ENCODE results near the gene COA8. TPM values are rescaled to one million over a fixed set of nuclear protein-coding genes. Genes with fewer than 3 reads are reported as not detected.

Gene COA8
- total and polyA plus RNA-seq, 2 of the 13 experiments (the other 11 are each of a cell fraction or from before 2014, with no cell fraction given) = 10.9 to 25.1 TPM

DNA sequence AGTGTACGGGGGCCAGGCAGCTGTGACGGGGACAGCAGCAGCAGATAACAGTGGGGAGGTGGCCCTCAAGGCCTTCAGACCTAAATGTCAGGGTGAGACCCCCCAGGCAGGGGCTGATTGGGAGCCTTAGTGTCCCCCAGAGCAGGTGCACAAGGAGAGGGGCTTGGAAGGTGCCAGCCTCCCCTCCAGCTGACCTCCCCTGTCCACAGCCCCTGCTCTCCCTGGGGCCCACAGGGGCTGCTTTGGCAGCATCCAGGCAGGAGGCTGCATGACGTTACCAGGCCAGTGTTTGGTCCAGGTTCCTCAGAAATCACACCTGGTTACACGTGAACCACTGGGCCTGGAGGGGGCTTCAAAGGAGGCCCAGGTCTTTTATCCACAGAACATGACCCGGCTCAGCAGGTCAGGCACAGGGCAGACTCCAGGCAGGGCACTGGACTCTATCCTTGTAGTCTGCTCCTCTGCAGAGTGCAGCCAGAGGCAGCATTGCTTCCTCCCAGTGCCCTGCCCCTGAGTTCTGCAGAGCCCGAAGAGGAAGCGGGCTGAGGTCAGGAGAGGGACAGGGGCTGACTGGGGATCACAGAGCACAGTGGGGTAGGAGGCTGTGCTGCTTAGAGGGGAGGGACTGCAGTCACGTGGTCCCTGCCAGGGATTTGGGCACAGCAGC, 36.4 kb upstream of the COA8 start (continued):
- TF ChIP-seq, protein P1, sequence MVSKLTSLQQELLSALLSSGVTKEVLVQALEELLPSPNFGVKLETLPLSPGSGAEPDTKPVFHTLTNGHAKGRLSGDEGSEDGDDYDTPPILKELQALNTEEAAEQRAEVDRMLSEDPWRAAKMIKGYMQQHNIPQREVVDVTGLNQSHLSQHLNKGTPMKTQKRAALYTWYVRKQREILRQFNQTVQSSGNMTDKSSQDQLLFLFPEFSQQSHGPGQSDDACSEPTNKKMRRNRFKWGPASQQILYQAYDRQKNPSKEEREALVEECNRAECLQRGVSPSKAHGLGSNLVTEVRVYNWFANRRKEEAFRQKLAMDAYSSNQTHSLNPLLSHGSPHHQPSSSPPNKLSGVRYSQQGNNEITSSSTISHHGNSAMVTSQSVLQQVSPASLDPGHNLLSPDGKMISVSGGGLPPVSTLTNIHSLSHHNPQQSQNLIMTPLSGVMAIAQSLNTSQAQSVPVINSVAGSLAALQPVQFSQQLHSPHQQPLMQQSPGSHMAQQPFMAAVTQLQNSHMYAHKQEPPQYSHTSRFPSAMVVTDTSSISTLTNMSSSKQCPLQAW (CRISPR knock-in tag; IDR thresholded peaks at IDR 0.05) = 0 out of 2 replicates have a peak, but pooled peaks have one; percentile 34
- TF ChIP-seq MBNL3 (CRISPR knock-in tag; conservative IDR thresholded peaks at IDR 0.05) = no peak
- no peak for TF ChIP-seq ZFP1 (CRISPR knock-in tag; IDR thresholded peaks at IDR 0.05)
- peak; percentile 52; the same call in 1 of the 2 replicates for TF ChIP-seq ETV5 (CRISPR knock-in tag; IDR thresholded peaks at IDR 0.05; ENCODE audit: borderline replicate concordance)
- TF ChIP-seq, protein P2, sequence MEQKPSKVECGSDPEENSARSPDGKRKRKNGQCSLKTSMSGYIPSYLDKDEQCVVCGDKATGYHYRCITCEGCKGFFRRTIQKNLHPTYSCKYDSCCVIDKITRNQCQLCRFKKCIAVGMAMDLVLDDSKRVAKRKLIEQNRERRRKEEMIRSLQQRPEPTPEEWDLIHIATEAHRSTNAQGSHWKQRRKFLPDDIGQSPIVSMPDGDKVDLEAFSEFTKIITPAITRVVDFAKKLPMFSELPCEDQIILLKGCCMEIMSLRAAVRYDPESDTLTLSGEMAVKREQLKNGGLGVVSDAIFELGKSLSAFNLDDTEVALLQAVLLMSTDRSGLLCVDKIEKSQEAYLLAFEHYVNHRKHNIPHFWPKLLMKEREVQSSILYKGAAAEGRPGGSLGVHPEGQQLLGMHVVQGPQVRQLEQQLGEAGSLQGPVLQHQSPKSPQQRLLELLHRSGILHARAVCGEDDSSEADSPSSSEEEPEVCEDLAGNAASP (CRISPR knock-in tag; IDR thresholded peaks at IDR 0.05; ENCODE audit: borderline replicate concordance) = peak; percentile 31; the same call in 1 of the 2 replicates
- TF ChIP-seq ATRX (CRISPR knock-in tag; IDR thresholded peaks at IDR 0.05; ENCODE audit: borderline replicate concordance) = no peak
- TF ChIP-seq, protein P3, sequence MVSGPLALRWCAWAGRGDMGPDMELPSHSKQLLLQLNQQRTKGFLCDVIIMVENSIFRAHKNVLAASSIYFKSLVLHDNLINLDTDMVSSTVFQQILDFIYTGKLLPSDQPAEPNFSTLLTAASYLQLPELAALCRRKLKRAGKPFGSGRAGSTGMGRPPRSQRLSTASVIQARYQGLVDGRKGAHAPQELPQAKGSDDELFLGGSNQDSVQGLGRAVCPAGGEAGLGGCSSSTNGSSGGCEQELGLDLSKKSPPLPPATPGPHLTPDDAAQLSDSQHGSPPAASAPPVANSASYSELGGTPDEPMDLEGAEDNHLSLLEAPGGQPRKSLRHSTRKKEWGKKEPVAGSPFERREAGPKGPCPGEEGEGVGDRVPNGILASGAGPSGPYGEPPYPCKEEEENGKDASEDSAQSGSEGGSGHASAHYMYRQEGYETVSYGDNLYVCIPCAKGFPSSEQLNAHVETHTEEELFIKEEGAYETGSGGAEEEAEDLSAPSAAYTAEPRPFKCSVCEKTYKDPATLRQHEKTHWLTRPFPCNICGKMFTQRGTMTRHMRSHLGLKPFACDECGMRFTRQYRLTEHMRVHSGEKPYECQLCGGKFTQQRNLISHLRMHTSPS (CRISPR knock-in tag; IDR thresholded peaks at IDR 0.05; ENCODE audit: low read depth) = 0 out of 2 replicates have a peak, but pooled peaks have one; percentile 25
- TF ChIP-seq, protein P4, sequence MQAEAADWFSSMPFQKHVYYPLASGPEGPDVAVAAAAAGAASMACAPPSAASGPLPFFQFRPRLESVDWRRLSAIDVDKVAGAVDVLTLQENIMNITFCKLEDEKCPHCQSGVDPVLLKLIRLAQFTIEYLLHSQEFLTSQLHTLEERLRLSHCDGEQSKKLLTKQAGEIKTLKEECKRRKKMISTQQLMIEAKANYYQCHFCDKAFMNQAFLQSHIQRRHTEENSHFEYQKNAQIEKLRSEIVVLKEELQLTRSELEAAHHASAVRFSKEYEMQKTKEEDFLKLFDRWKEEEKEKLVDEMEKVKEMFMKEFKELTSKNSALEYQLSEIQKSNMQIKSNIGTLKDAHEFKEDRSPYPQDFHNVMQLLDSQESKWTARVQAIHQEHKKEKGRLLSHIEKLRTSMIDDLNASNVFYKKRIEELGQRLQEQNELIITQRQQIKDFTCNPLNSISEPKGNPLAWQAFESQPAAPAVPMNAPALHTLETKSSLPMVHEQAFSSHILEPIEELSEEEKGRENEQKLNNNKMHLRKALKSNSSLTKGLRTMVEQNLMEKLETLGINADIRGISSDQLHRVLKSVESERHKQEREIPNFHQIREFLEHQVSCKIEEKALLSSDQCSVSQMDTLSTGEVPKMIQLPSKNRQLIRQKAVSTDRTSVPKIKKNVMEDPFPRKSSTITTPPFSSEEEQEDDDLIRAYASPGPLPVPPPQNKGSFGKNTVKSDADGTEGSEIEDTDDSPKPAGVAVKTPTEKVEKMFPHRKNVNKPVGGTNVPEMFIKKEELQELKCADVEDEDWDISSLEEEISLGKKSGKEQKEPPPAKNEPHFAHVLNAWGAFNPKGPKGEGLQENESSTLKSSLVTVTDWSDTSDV (CRISPR knock-in tag; IDR thresholded peaks at IDR 0.05) = peak; percentile 53; the same call in 1 of the 2 replicates
- no peak for TF ChIP-seq HNRNPUL1 (IDR thresholded peaks at IDR 0.05; ENCODE audit: low read depth, low read length)
- peak; percentile 33; the same call in 1 of the 2 replicates for TF ChIP-seq HOXA3 (CRISPR knock-in tag; IDR thresholded peaks at IDR 0.05)
- TF ChIP-seq, protein P5, sequence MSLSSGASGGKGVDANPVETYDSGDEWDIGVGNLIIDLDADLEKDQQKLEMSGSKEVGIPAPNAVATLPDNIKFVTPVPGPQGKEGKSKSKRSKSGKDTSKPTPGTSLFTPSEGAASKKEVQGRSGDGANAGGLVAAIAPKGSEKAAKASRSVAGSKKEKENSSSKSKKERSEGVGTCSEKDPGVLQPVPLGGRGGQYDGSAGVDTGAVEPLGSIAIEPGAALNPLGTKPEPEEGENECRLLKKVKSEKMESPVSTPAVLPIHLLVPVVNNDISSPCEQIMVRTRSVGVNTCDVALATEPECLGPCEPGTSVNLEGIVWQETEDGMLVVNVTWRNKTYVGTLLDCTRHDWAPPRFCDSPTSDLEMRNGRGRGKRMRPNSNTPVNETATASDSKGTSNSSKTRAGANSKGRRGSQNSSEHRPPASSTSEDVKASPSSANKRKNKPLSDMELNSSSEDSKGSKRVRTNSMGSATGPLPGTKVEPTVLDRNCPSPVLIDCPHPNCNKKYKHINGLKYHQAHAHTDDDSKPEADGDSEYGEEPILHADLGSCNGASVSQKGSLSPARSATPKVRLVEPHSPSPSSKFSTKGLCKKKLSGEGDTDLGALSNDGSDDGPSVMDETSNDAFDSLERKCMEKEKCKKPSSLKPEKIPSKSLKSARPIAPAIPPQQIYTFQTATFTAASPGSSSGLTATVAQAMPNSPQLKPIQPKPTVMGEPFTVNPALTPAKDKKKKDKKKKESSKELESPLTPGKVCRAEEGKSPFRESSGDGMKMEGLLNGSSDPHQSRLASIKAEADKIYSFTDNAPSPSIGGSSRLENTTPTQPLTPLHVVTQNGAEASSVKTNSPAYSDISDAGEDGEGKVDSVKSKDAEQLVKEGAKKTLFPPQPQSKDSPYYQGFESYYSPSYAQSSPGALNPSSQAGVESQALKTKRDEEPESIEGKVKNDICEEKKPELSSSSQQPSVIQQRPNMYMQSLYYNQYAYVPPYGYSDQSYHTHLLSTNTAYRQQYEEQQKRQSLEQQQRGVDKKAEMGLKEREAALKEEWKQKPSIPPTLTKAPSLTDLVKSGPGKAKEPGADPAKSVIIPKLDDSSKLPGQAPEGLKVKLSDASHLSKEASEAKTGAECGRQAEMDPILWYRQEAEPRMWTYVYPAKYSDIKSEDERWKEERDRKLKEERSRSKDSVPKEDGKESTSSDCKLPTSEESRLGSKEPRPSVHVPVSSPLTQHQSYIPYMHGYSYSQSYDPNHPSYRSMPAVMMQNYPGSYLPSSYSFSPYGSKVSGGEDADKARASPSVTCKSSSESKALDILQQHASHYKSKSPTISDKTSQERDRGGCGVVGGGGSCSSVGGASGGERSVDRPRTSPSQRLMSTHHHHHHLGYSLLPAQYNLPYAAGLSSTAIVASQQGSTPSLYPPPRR (CRISPR knock-in tag; IDR thresholded peaks at IDR 0.05; ENCODE audit: borderline replicate concordance) = peak; percentile 52; the same call in 1 of the 2 replicates
- TF ChIP-seq PAF1 (CRISPR knock-in tag; IDR thresholded peaks at IDR 0.05) = no peak
- TF ChIP-seq NFE2L1 (CRISPR knock-in tag; IDR thresholded peaks at IDR 0.05; ENCODE audit: borderline replicate concordance) = 0 out of 2 replicates have a peak, but pooled peaks have one; percentile 22
- TF ChIP-seq, protein P6, sequence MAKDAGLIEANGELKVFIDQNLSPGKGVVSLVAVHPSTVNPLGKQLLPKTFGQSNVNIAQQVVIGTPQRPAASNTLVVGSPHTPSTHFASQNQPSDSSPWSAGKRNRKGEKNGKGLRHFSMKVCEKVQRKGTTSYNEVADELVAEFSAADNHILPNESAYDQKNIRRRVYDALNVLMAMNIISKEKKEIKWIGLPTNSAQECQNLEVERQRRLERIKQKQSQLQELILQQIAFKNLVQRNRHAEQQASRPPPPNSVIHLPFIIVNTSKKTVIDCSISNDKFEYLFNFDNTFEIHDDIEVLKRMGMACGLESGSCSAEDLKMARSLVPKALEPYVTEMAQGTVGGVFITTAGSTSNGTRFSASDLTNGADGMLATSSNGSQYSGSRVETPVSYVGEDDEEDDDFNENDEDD (CRISPR knock-in tag; IDR thresholded peaks at IDR 0.05; ENCODE audit: borderline replicate concordance) = peak; percentile 50; the same call in 1 of the 2 replicates

Measured in HepG2 (cell line).